Measurements from ENCODE around the gene MAD2L1.

GRCh38 chr4:120096508-120097297 is 30.1 kb upstream of the MAD2L1 start:
- no peak for TF ChIP-seq CTCF (conservative IDR thresholded peaks at IDR 0.05; ENCODE audit: low read length)
- TF ChIP-seq EZH2phosphoT487 (IDR thresholded peaks at IDR 0.05; ENCODE audit: borderline replicate concordance, low read depth, low read length) = no peak

Data from OCI-LY7 (cell line).